HG02973 (cell line): ENCODE data around the gene MLXIPL.
"Not testable (repeated sequence)": the region's sequence is repeated elsewhere in the genome, so short reads cannot be mapped to it uniquely, and the experiment has no call there.

Experiments used
- ATAC-seq: cut with Tn5 transposase; IDR thresholded peaks from one replicate; pipeline ENCODE4 v1.9.1; 2021; ENCODE audit warnings: moderate library complexity; ENCODE audit not compliant: unreplicated experiment

Gene MLXIPL

GRCh38 chr7:73623798-73624668, at the start of gene MLXIPL:
TSS of gene MLXIPL (minus strand) at chr7:73624522. CDS start at chr7:73624492, 30 bp downstream.
- ATAC-seq, result no peak

- ATAC-seq, result no peak
Observed at GRCh38 chr7:73671857-73672445, 47.6 kb upstream of the MLXIPL start.

GRCh38 chr7:73671322-73671661, 47.0 kb upstream of the MLXIPL start:
- no peak for ATAC-seq

GRCh38 chr7:73669858-73670385, 45.6 kb upstream of the MLXIPL start:
- no peak for ATAC-seq

- ATAC-seq, result no peak
Observed at GRCh38 chr7:73669288-73669701, 45.0 kb upstream of the MLXIPL start.

GRCh38 chr7:73668886-73669230, 44.5 kb upstream of the MLXIPL start:
- ATAC-seq, result no peak

GRCh38 chr7:73668103-73668885, 44.0 kb upstream of the MLXIPL start:
- ATAC-seq, result peak; percentile 6

GRCh38 chr7:73667344-73668102, 43.2 kb upstream of the MLXIPL start, which contains the start of gene VPS37D:
TSS of gene VPS37D (plus strand) at chr7:73667831. CDS start at chr7:73667959, 128 bp downstream.
- ATAC-seq, result peak; percentile 75

- no peak for ATAC-seq
Observed at GRCh38 chr7:73663033-73663432, 38.7 kb upstream of the MLXIPL start.

- ATAC-seq, result not testable (repeated sequence)
Observed at GRCh38 chr7:73660594-73660993, 36.3 kb upstream of the MLXIPL start.

- ATAC-seq, result no peak
Observed at GRCh38 chr7:73659983-73660382, 35.7 kb upstream of the MLXIPL start.

GRCh38 chr7:73655309-73655708, 31.0 kb upstream of the MLXIPL start:
- ATAC-seq, result not testable (repeated sequence)

GRCh38 chr7:73652541-73652949, 28.2 kb upstream of the MLXIPL start:
- no peak for ATAC-seq

GRCh38 chr7:73650524-73650923, 26.2 kb upstream of the MLXIPL start:
- ATAC-seq, result no peak

- no peak for ATAC-seq
Observed at GRCh38 chr7:73649576-73649975, 25.3 kb upstream of the MLXIPL start.

- no peak for ATAC-seq
Observed at GRCh38 chr7:73648593-73649332, 24.4 kb upstream of the MLXIPL start.

GRCh38 chr7:73647725-73648592, 23.6 kb upstream of the MLXIPL start:
- ATAC-seq, result no peak

- no peak for ATAC-seq
Observed at GRCh38 chr7:73646785-73647724, 22.7 kb upstream of the MLXIPL start.
